Measurements from ENCODE around the gene PODXL2.

The PODXL2 gene

DNA sequence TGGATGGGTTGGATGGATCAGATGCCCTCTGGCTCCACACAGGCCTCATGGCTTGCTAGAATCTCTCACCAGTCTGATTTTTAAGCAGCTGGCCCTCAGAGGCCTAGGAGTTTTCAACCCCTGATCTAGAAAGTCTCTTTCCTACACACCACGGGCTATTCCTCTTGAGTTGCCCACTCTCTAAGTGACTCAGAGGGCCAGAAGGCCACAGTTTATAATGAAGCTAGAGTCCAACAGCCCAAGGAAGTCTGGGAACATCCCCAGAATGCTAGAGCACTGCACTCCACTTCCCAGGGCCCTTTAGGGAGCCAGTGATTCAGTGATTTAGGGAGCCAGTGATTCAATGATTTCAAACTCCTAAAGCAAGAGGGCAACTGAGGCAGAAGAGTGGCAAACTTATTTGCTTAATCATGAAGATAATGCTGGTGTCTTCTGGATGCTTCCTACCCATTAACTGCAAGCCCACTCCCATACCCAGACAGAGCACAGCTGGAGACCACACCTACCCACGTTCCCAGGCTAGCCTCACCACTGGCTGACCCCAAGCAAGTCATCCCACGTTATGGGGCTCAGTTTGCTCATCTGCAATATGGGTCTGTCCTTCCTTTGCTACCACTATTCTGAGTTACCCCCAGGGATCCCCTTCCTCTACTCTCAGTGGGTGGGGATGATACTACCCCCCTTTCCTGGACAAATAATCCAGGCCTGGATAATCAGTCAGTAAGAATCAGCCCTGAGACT is 80.5 kb downstream of the PODXL2 start:
- no peaks in the 10 kb centered on the region for H3K27me3 ChIP-seq (replicated peaks; ENCODE audit: control insufficient read depth, insufficient read depth, low read length)
- H3K9me3 ChIP-seq (ENCODE audit: control insufficient read depth, low read length) = no peaks in the 10 kb centered on the region
- peaks cover 27% of the 10 kb centered on the region for H3K4me1 ChIP-seq (ENCODE audit: control insufficient read depth, insufficient read depth, low read length)
- peaks cover 35% of the 10 kb centered on the region for H3K36me3 ChIP-seq (ENCODE audit: control insufficient read depth, insufficient read depth, low read length, severe bottlenecking)
- no peak overlapping the region for H3K9ac ChIP-seq (ENCODE audit: low read length)
- no peak for DNase-seq (ENCODE audit: low read depth)
- no peak overlapping the region for H3K4me3 ChIP-seq (ENCODE audit: low read length)

DNA sequence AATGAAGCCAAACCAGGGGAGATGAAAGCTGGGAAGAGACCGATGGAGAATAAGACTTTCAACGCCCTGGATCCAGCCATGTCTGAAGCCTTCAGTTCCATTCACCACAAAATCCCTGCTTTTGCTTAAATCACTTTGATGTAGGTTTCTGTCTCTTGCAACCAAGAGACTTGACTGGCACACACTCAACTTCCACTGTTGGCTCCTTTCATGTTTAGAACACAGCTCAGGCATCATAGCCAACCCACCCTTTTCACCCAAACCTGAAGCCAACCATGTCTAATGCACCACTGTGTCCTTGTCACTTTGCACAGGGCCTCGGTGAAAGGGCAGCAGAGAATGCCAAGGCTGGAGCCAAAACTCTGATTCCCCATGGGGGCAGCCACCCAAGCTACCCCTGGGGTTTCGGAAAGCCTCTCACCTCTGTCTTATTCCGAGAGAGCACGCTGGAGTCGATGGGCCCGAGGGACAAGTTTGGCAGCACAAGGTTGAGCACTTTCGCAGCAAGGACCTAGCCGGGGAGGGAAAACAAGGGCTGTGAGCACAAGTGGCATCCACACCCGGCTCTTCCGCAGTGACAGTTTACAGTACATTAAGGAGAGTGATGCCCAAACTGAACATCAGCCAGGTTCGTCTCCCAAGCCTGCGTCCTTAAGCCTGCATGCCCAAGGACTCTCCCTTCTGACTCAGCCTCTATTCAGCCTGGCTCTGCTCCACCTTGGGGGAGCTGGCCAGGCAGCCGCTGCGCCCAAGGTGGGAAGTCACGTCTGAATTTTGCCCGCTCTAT is 81.4 kb downstream of the PODXL2 start:
- H3K27me3 ChIP-seq (replicated peaks; ENCODE audit: control insufficient read depth, insufficient read depth, low read length) = no peaks in the 10 kb centered on the region
- peaks cover 27% of the 10 kb centered on the region for H3K4me1 ChIP-seq (ENCODE audit: control insufficient read depth, insufficient read depth, low read length)
- no peaks in the 10 kb centered on the region for H3K9me3 ChIP-seq (ENCODE audit: control insufficient read depth, low read length)
- H3K9ac ChIP-seq (ENCODE audit: low read length) = no peak overlapping the region
- peaks cover 40% of the 10 kb centered on the region for H3K36me3 ChIP-seq (ENCODE audit: control insufficient read depth, insufficient read depth, low read length, severe bottlenecking)
- DNase-seq (ENCODE audit: low read depth) = no peak
- no peak overlapping the region for H3K4me3 ChIP-seq (ENCODE audit: low read length)

DNA sequence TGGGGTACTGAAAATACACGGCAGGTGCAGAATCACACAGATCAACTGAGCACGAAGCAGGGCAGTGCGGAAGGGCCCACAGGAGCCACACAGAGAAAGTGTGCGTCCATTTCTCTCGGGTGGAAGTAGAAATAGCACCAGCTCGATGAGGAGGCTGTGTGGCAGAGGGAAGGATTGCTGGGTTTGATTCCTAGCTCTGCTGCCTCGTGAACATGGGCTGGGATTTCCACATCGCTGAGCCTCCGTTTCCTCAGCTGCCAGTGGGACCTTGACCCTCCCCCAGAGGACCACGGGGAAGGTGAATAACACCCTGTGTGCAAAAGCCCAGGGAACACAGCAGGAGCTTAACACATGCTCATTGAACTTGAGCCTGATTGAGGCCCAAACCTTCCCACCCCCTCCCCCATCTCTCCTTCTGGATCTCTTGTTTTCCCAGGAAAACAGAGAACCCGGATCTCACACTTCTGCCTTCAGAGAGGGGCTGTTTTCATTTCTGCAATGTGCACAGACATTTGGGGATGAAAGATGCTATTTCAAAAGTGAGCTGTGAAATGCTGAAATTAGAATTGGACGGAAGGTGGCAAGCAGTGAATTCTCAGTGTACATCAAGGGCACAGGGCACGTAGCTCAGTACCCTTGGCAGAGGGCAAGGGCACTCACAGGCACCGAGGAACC is 82.2 kb downstream of the PODXL2 start:
- Histone ChIP-seq H3K9ac (ENCODE audit: low read length) (no peak overlapping the region), H3K4me1 (ENCODE audit: control insufficient read depth, insufficient read depth, low read length) (peaks cover 24% of the 10 kb centered on the region), H3K9me3 (ENCODE audit: control insufficient read depth, low read length) (no peaks in the 10 kb centered on the region), H3K27me3 (replicated peaks; ENCODE audit: control insufficient read depth, insufficient read depth, low read length) (no peaks in the 10 kb centered on the region), H3K36me3 (ENCODE audit: control insufficient read depth, insufficient read depth, low read length, severe bottlenecking) (peaks cover 46% of the 10 kb centered on the region), H3K4me3 (ENCODE audit: low read length) (no peak overlapping the region)
- no peak for DNase-seq (ENCODE audit: low read depth)

DNA sequence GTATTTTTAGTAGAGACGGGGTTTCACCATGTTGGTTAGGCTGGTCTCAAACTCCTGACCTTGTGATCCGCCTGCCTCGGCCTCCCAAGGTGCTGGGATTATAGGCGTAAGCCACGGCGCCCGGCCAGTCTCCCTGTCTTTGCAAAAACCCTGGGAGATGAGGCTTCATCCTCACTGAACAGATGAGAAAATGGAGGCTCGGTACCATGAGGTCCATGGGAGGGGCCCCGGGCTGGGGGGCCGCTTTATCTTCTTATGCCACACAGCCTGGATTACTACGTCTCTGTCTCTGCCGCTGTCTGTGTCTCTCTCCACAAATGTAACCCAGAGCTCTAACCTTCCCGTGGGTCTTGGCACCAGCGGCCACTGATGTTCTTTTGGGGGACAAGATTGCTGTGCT is 82.9 kb downstream of the PODXL2 start:
- Histone ChIP-seq H3K27me3 (replicated peaks; ENCODE audit: control insufficient read depth, insufficient read depth, low read length) (no peaks in the 10 kb centered on the region), H3K4me1 (ENCODE audit: control insufficient read depth, insufficient read depth, low read length) (peaks cover 18% of the 10 kb centered on the region), H3K9ac (ENCODE audit: low read length) (no peak overlapping the region), H3K9me3 (ENCODE audit: control insufficient read depth, low read length) (no peaks in the 10 kb centered on the region), H3K4me3 (ENCODE audit: low read length) (no peak overlapping the region), H3K36me3 (ENCODE audit: control insufficient read depth, insufficient read depth, low read length, severe bottlenecking) (peaks cover 53% of the 10 kb centered on the region)
- no peak for DNase-seq (ENCODE audit: low read depth)

DNA sequence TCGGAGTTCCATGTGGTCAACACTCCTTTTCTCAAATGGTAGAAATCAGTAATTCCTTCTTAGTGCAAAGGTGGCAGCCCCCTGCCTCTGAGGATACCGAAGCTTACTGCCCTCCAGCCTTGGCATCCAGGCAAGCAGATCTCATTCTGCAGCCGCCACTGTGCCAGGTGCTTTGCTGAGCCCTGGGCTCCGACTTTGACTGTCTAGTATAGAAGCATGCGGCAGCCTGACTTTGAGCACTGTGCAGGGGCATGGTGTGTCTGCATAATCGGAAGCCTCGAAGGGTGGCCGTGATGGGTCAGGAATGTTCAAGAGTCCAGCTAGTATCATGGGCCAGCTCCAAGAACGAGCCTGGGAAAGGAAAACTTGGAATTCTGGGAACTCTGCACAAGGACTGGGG is 83.5 kb downstream of the PODXL2 start:
- Histone ChIP-seq H3K36me3 (ENCODE audit: control insufficient read depth, insufficient read depth, low read length, severe bottlenecking) (peaks cover 52% of the 10 kb centered on the region), H3K4me3 (ENCODE audit: low read length) (no peak overlapping the region), H3K9ac (ENCODE audit: low read length) (no peak overlapping the region), H3K4me1 (ENCODE audit: control insufficient read depth, insufficient read depth, low read length) (peaks cover 18% of the 10 kb centered on the region), H3K9me3 (ENCODE audit: control insufficient read depth, low read length) (no peaks in the 10 kb centered on the region), H3K27me3 (replicated peaks; ENCODE audit: control insufficient read depth, insufficient read depth, low read length) (no peaks in the 10 kb centered on the region)
- DNase-seq (ENCODE audit: low read depth) = no peak

DNA sequence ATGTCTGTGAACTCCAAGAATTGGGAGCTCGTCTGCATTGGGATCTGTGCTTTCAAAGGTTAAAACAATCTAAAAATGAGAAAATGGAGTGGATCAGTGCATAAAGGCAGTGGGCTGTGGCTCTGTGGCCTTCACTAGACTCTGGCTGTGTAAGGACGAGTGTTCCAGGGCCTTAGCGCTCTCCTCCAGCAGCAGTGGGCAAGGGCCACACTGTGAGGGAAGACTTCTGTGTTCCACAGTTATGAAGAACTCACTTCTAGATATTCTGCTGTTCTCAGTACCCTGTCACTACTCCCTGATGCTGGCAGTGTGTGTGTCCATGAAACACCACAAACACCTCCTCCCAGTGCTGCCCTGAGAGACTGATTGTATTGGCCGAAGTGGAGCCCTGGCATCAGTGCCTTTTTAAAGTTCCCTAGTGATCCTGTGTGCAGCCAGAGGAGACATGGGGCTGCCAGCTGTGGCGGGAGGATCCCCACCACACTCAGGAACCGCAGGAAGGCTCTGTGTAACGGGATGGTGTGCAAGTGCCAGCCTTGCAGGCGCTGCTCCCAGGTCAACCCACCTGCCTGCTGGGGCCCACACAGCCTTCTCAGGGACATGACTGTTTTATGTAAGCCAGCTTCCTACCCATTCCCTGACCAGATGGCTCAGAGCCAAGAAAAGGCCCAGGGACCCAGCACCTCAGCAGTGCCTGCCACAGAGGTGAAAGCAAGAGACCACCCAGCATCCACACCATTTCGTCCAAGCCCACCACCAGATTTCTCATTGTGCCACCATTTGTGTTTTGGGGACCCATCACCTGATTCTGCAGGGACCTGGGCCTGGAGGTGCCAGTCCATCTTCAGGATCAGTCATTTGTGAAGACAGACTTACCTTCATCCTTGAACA is 84.1 kb downstream of the PODXL2 start:
- Histone ChIP-seq H3K4me1 (ENCODE audit: control insufficient read depth, insufficient read depth, low read length) (peaks cover 19% of the 10 kb centered on the region), H3K9me3 (ENCODE audit: control insufficient read depth, low read length) (no peaks in the 10 kb centered on the region), H3K27me3 (replicated peaks; ENCODE audit: control insufficient read depth, insufficient read depth, low read length) (no peaks in the 10 kb centered on the region), H3K36me3 (ENCODE audit: control insufficient read depth, insufficient read depth, low read length, severe bottlenecking) (peaks cover 46% of the 10 kb centered on the region), H3K9ac (ENCODE audit: low read length) (no peak overlapping the region), H3K4me3 (ENCODE audit: low read length) (no peak overlapping the region)
- DNase-seq (ENCODE audit: low read depth) = no peak

DNA sequence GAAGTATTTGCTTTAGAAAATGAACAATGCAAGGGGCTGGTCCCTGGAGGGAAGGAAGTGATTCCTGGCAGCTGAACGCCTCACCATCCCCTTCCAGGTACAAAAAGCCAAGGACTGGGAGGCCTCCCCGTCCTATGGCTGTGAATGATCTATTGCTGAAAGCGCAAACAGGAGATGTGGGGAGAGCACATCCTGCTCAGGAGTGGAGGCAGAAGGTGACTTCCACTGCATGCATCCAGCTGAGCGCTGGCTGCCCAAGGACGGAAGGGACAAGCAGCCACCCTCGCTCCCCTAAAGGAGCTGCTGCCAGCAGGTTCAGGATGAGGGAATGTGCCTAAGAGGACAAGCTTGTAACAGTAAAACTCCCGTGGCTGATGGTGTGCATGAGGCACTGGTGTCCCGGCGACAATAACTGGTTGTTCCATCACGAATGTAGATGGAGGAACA is 85.2 kb downstream of the PODXL2 start:
- H3K27me3 ChIP-seq (replicated peaks; ENCODE audit: control insufficient read depth, insufficient read depth, low read length) = no peaks in the 10 kb centered on the region
- H3K4me3 ChIP-seq (ENCODE audit: low read length) = no peak overlapping the region
- no peak overlapping the region for H3K9ac ChIP-seq (ENCODE audit: low read length)
- H3K9me3 ChIP-seq (ENCODE audit: control insufficient read depth, low read length) = no peaks in the 10 kb centered on the region
- DNase-seq (ENCODE audit: low read depth) = no peak
- peaks cover 28% of the 10 kb centered on the region for H3K4me1 ChIP-seq (ENCODE audit: control insufficient read depth, insufficient read depth, low read length)
- peaks cover 43% of the 10 kb centered on the region for H3K36me3 ChIP-seq (ENCODE audit: control insufficient read depth, insufficient read depth, low read length, severe bottlenecking)

DNA sequence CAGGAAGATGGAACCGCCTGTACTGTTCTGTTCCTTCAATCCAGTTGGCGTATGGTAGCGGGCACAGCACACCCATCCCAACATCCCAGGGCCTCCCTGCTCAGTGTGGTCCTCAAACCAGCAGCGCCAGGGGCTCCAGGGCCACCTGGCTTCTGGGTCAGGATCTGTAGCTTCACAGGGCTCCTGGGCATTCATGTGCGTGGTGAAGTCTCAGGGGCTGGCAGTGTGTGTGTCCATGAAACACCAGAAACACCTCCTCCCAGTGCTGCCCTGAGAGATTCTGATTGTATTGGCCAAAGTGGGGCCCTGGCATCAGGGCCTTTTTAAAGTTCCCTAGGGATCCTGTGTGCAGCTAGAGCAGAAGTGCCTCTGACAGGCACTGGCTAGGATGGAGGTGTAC is 85.9 kb downstream of the PODXL2 start:
- Histone ChIP-seq H3K4me1 (ENCODE audit: control insufficient read depth, insufficient read depth, low read length) (peaks cover 21% of the 10 kb centered on the region), H3K4me3 (ENCODE audit: low read length) (no peak overlapping the region), H3K36me3 (ENCODE audit: control insufficient read depth, insufficient read depth, low read length, severe bottlenecking) (peaks cover 49% of the 10 kb centered on the region), H3K9ac (ENCODE audit: low read length) (no peak overlapping the region), H3K27me3 (replicated peaks; ENCODE audit: control insufficient read depth, insufficient read depth, low read length) (no peaks in the 10 kb centered on the region), H3K9me3 (ENCODE audit: control insufficient read depth, low read length) (no peaks in the 10 kb centered on the region)
- no peak for DNase-seq (ENCODE audit: low read depth)

DNA sequence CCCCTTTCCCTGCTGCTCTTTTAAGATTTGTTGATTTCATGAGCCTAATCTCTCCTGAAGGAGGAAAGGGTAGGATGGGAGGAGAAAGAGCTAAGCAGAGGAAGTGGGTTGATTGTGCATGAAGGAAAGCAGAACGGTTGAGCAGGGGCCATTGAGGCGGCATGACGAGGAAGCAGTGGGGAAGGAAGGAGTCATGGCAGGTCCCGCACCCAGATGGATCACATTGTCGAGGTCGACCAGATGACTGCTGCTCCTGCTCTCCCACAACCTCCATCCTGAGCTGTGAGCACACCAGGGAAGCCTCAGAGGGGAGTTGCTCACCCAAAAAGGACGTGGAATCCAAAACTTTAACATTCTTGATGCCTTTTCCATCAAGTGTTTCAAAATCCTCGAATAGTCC is 86.5 kb downstream of the PODXL2 start:
- Histone ChIP-seq H3K9ac (ENCODE audit: low read length) (no peak overlapping the region), H3K27me3 (replicated peaks; ENCODE audit: control insufficient read depth, insufficient read depth, low read length) (no peaks in the 10 kb centered on the region), H3K4me1 (ENCODE audit: control insufficient read depth, insufficient read depth, low read length) (peaks cover 21% of the 10 kb centered on the region), H3K4me3 (ENCODE audit: low read length) (no peak overlapping the region), H3K36me3 (ENCODE audit: control insufficient read depth, insufficient read depth, low read length, severe bottlenecking) (peaks cover 52% of the 10 kb centered on the region), H3K9me3 (ENCODE audit: control insufficient read depth, low read length) (no peaks in the 10 kb centered on the region)
- no peak for DNase-seq (ENCODE audit: low read depth)

DNA sequence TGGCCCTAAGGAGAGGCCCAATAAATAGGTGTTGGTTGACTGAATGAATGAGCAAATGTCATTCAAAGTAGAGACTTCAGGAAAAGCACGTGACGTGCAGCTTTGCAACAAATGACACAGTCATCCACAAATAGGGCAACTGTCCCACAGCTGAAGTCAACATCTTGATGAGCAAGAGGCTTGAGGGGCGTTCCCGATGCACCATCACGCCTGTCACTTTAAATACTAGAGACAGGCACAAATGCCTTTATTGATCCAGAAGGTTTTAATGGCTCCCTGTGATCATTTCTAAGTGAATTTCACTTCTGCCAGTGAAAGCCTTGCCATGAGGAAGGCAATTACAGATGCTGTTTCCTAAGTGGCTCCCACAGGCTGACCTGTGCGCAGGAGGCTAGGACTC is 87.4 kb downstream of the PODXL2 start:
- no peak for DNase-seq (ENCODE audit: low read depth)
- H3K4me3 ChIP-seq (ENCODE audit: low read length) = no peak overlapping the region
- H3K4me1 ChIP-seq (ENCODE audit: control insufficient read depth, insufficient read depth, low read length) = peaks cover 21% of the 10 kb centered on the region
- H3K36me3 ChIP-seq (ENCODE audit: control insufficient read depth, insufficient read depth, low read length, severe bottlenecking) = peaks cover 58% of the 10 kb centered on the region
- no peaks in the 10 kb centered on the region for H3K27me3 ChIP-seq (replicated peaks; ENCODE audit: control insufficient read depth, insufficient read depth, low read length)
- H3K9ac ChIP-seq (ENCODE audit: low read length) = no peak overlapping the region
- no peaks in the 10 kb centered on the region for H3K9me3 ChIP-seq (ENCODE audit: control insufficient read depth, low read length)

Data from adipocyte (in vitro differentiated cells).